HG03139 (cell line): Measurements from ENCODE around the gene PFKFB1.

Source experiments
- ATAC-seq: cut with Tn5 transposase; IDR thresholded peaks from one replicate; pipeline ENCODE4 v1.9.1; 2021; ENCODE audit not compliant: unreplicated experiment

The PFKFB1 gene

GRCh38 chrX:54928876-54929275 lies 65.1 kb downstream of the PFKFB1 start:
- ATAC-seq = no peak

- no peak for ATAC-seq
These were observed 67.0 kb downstream of the PFKFB1 start for GRCh38 chrX:54926978-54927377.

DNA sequence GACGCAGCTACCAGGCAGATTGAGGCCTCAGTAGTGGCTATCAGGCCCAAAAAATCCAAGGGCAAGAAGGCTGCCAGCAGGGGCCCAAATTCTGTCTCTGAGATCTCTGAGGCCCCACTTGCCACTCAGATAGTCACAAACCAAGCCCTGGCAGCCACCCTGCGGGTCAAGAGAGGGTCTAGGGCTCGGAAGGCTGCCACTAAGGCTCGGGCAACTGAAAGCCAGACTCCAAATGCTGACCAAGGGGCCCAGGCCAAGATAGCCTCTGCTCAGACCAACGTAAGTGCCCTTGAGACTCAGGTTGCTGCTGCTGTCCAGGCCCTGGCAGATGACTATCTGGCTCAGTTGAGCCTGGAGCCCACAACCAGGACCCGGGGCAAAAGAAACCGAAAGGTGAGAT lies 70.6 kb downstream of the PFKFB1 start:
- no peak for ATAC-seq

DNA sequence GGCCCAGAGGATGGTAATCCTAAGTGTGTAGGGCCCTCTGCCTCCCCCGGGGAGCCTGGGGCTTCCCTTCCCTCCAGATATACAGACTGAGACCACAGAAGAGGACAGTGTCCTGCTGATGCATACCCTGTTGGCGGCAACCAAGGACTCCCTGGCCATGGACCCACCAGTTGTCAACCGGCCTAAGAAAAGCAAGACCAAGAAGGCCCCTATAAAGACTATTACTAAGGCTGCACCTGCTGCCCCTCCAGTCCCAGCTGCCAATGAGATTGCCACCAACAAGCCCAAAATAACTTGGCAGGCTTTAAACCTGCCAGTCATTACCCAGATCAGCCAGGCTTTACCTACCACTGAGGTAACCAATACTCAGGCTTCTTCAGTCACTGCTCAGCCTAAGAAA lies 71.4 kb downstream of the PFKFB1 start:
- no peak for ATAC-seq

- no peak for ATAC-seq
These were observed 72.5 kb downstream of the PFKFB1 start for GRCh38 chrX:54921427-54922021.

DNA sequence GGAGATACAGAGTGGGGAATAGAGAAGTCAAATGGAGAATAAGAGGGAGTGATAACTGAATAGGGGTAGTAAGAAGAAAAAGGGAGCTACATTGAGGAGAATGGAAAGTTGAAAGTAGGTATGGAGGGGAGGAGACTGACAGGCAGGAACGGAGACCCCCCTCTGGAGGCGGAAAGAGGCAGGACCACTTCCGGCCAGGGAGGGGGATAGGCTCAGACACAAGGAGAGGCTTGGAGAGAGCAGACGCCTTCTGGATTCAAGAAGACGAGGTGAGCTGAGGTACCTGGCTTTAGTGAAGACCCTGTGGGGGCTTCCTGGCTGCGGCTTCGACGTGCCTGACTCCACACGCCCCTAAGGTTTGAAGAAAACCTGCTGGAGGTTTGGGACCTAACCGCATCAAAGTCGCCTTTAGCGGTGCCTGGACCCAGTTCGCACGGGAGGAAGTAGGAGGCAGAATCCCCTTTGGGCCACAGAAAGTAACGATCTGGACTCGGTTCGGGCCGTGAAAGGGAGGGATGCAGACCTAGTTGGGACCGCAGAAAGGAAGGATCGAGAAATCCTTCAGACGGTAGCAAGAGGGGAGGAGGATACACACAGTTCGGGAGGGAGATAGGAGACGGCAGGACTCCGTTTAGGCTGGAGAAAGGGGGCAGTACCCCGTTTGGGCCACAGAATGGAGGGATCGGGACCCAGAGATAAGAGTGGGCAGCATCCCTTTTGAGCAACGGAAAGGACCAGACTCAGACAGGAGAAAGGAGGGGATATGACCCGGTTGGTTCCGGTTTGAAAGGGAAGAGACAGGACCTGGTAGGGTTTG lies 73.2 kb downstream of the PFKFB1 start, which contains the start of gene TRO:
Gene TRO (plus strand): TSS at position 215 of the 817 bp plus-strand sequence. CDS start 1,423 bp downstream, outside the sequence.
- ATAC-seq = no peak

DNA sequence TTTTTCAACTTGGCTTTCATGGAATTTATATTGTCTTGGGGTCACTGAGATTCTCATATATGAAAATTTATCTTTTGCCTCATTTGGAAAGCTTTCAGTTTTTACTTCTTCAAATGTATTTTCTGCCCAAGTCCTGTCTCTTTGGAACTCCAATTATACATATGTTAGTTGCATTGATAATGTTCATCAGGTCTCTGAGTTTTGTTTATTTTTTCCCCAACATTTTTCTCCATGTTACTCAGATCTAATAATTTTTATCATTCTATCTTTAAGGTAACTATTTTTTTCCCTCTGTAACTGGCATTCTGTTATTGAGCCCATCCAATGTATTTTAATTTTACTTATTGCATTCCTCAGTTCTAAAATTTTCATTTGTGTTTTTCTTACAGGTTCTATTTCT lies 84.0 kb downstream of the PFKFB1 start:
- no peak for ATAC-seq

GRCh38 chrX:54894159-54894558 lies 99.8 kb downstream of the PFKFB1 start:
- no peak for ATAC-seq

GRCh38 chrX:54891573-54891972 lies 102.4 kb downstream of the PFKFB1 start:
- ATAC-seq = no peak

- ATAC-seq = no peak
These were observed 108.2 kb downstream of the PFKFB1 start for GRCh38 chrX:54885740-54886139.
